Osteoblast (primary cell): Measurements from ENCODE around the gene TLCD5. TPM values are rescaled to one million over a fixed set of nuclear protein-coding genes. Genes with fewer than 3 reads are reported as not detected.
A peak's percentile ranks its signal among the peaks of the same experiment; 100 is the strongest.

Source experiments
- DNase-seq: peaks from one replicate; pipeline ENCODE4 v3.0.0; 2011; ENCODE audit warnings: low spot score, mixed read lengths; ENCODE audit not compliant: insufficient read length; ENCODE audit errors: missing footprints
- H2AFZ ChIP-seq: 2 replicates; pipeline ENCODE4 v1.6.0; 2011; ENCODE audit warnings: mild to moderate bottlenecking, low read length
- H3K27ac ChIP-seq: 2 replicates; pipeline ENCODE4 v1.5.1; 2011; ENCODE audit warnings: mild to moderate bottlenecking, low read depth, low read length, moderate library complexity
- H3K27me3 ChIP-seq: 2 replicates; pipeline ENCODE4 v1.6.0; 2012; ENCODE audit warnings: mild to moderate bottlenecking, control low read depth, inconsistent platforms, low read length, moderate library complexity; ENCODE audit not compliant: insufficient read depth
- H3K36me3 ChIP-seq: 2 replicates; pipeline ENCODE4 v1.5.1; 2011; ENCODE audit warnings: mild to moderate bottlenecking, low read length, control low read depth, moderate library complexity; ENCODE audit not compliant: insufficient read depth
- H3K4me1 ChIP-seq: 2 replicates; pipeline ENCODE4 v1.5.1; 2011; ENCODE audit warnings: mild to moderate bottlenecking, low read length, control low read depth, moderate library complexity; ENCODE audit not compliant: insufficient read depth
- H3K4me2 ChIP-seq: 2 replicates; pipeline ENCODE4 v1.6.0; 2011; ENCODE audit warnings: mild to moderate bottlenecking, low read length; ENCODE audit not compliant: insufficient read depth
- H3K4me3 ChIP-seq: fragments of 200-600 bp; sonication (generic); 3 replicates; pipeline ENCODE4 v1.5.1; 2012; ENCODE audit warnings: mild to moderate bottlenecking, low read length, inconsistent platforms; ENCODE audit not compliant: insufficient read depth
- H3K79me2 ChIP-seq: 2 replicates; pipeline ENCODE4 v1.6.0; 2012; ENCODE audit warnings: mild to moderate bottlenecking, low read length, control low read depth, inconsistent platforms; ENCODE audit not compliant: insufficient read depth
- H3K9me3 ChIP-seq: 2 replicates; pipeline ENCODE4 v1.5.1; 2011; ENCODE audit warnings: low read depth, low read length, control low read depth
- H4K20me1 ChIP-seq: 2 replicates; pipeline ENCODE4 v1.6.0; 2012; ENCODE audit warnings: mild to moderate bottlenecking, low read length, control low read depth; ENCODE audit not compliant: insufficient read depth
- total RNA-seq: library from RNA; depleted of rRNA; stranded (reverse); fragments of >200 nt; gene quantifications from 2 replicates; pipeline ENCODE4 v1.2.3, GENCODE V29; 2012
- TF ChIP-seq, protein P1 (sequence below): IDR thresholded peaks from 2 replicates; pipeline ENCODE4 v1.5.1; 2011; ENCODE audit warnings: mild to moderate bottlenecking, low read depth, low read length, moderate library complexity; ENCODE audit errors: extremely low read depth

Gene TLCD5
- total RNA-seq, 1 donor, result 11.9 TPM

DNA sequence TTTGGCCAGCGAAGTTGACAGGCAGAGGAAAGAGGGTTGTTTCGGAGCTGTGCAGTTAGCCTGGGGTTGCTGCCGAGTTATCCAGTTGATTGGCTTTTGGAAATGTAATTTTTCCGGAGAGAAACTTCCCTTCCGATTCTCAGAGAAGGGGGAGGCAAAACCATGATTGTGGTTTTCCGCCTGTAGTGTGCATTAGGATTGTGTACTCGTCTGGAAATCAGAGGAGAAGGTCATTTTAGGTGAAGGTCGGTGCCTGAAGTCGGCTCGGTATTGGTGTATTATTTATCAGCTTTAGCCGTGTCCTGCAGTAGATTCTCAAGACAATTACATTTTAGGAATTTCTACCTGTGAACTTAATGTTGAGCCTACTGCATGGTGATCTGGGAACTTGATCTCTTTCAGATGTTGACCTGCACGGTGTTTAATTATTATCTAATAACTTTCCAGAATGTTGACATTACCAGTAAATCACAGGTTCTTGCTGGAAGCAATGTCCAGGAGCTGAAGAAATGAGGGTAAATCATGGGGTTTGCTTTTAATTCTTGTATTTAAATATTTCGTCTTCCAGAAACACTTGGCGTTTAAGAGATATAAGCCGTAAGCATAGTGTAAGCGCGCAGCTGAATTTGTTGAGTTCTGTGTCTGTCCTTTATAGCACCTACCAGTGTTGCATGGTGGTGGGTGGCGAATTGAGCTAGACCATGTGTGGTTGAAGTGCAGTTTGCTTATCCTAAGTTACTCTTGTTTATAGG, 12.4 kb downstream of the TLCD5 start:
- TF ChIP-seq, protein P1, sequence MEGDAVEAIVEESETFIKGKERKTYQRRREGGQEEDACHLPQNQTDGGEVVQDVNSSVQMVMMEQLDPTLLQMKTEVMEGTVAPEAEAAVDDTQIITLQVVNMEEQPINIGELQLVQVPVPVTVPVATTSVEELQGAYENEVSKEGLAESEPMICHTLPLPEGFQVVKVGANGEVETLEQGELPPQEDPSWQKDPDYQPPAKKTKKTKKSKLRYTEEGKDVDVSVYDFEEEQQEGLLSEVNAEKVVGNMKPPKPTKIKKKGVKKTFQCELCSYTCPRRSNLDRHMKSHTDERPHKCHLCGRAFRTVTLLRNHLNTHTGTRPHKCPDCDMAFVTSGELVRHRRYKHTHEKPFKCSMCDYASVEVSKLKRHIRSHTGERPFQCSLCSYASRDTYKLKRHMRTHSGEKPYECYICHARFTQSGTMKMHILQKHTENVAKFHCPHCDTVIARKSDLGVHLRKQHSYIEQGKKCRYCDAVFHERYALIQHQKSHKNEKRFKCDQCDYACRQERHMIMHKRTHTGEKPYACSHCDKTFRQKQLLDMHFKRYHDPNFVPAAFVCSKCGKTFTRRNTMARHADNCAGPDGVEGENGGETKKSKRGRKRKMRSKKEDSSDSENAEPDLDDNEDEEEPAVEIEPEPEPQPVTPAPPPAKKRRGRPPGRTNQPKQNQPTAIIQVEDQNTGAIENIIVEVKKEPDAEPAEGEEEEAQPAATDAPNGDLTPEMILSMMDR, result no peak
- H3K4me3 ChIP-seq, result peak overlapping the region; percentile 97
- peaks cover 49% of the 10 kb centered on the region for H3K4me1 ChIP-seq
- H3K27me3 ChIP-seq, result no peaks in the 10 kb centered on the region
- peaks cover 60% of the 10 kb centered on the region for H3K79me2 ChIP-seq
- H3K9me3 ChIP-seq, result no peaks in the 10 kb centered on the region
- peak; percentile 75 for DNase-seq
- H2AFZ ChIP-seq, result peak overlapping the region; percentile 85
- peak overlapping the region; percentile 91 for H3K4me2 ChIP-seq
- no peaks in the 10 kb centered on the region for H3K36me3 ChIP-seq
- H4K20me1 ChIP-seq, result peaks cover 54% of the 10 kb centered on the region
- peak overlapping the region; percentile 89 for H3K27ac ChIP-seq

DNA sequence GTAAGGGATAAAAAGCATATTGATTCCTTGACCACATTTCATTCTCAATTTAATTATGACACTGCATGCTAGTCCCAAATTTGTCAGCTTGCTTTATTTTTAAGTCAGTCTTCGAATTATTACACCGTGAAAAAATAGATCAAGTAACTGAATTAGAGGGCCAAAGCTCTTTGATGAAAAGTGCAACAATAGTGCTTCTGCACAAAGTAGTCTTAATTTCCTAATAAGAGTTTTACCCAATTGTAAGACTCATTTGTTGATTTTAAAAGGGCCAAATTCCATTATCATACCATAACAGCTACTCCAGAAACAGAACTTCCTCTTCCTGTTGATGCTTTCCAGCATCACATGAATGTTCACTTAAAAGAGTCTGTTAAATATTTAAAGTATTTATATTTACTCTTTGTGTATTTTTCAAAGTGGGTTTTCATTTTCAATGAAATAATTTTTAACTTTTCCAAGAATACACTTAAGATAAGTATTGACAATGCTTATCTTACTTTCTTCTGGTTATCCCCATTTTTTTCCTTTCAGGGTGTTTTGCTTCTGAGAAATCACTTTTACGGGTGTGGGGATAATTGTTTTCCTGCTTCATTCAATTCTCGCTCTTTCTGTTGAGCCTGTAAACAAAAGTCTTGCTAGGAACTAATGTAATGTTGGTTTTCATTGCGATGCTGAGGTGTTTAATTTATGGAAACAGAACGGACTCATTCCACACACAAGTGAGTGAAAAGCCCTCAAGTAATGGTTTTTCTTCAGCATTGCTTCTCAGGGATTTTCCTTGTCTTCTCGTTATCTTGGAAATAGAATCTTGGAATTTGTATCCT, 13.2 kb downstream of the TLCD5 start:
- TF ChIP-seq, protein P1, result no peak
- DNase-seq, result peak; percentile 69

DNA sequence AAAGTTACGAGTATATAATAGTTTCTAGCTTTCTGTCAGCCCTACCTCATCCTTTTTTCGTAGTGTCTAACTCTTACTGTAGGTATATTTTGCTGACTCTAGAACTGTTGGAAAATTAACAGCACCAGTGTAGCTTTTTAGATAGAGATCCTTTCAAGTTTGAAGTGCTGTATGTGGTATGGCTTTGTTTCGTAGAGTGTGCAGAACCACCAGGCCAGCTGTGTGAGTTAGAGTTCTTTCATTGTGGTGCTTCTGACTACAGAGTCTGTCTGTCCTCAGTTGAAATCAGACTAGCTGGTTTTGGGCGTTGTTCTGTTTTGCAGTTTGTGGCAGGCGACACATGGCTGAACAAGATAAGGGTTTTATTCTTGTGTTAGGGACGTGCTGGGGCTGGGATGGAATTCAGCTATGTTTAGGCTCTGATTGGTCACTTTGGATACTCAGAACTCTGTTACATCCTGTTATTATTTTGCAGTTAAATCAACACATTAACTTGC, 14.3 kb downstream of the TLCD5 start:
- Histone ChIP-seq H3K4me3 (peak overlapping the region; percentile 64), H3K79me2 (peaks cover 78% of the 10 kb centered on the region), H3K4me2 (peak overlapping the region; percentile 91), H3K9me3 (no peaks in the 10 kb centered on the region), H3K27ac (no peak overlapping the region), H3K36me3 (no peaks in the 10 kb centered on the region), H3K4me1 (peaks cover 46% of the 10 kb centered on the region), H2AFZ (no peak overlapping the region), H3K27me3 (no peaks in the 10 kb centered on the region), H4K20me1 (peaks cover 68% of the 10 kb centered on the region)
- TF ChIP-seq, protein P1, result no peak
- peak; percentile 92 for DNase-seq

More for the DNA sequence above, 13.2 kb downstream of the TLCD5 start:
- Histone ChIP-seq H2AFZ (no peak overlapping the region), H3K4me2 (peak overlapping the region; percentile 91), H3K9me3 (no peaks in the 10 kb centered on the region), H3K27ac (peak overlapping the region; percentile 89), H4K20me1 (peaks cover 57% of the 10 kb centered on the region), H3K4me1 (peaks cover 44% of the 10 kb centered on the region), H3K79me2 (peaks cover 68% of the 10 kb centered on the region), H3K27me3 (no peaks in the 10 kb centered on the region), H3K4me3 (peak overlapping the region; percentile 97), H3K36me3 (no peaks in the 10 kb centered on the region)

DNA sequence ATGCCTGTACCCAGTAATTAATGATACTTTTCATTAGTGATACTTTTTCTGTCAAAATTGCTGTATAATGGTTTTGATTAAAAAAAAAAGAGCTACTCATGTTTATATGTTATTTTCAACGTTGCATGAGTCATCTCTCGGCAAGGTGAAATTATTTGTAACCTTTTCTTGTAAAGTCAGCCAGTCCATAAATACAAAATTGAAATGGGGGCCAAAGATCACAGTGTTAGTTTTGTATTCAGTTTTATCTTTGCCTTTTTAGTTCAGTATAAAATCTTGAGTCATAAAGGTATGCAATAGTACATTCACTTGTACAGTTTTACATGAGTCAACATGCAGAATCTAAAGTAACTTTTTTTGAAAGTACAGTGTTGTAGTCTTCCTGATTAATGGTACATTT, 15.4 kb downstream of the TLCD5 start:
- Histone ChIP-seq H4K20me1 (peaks cover 77% of the 10 kb centered on the region), H3K4me3 (no peak overlapping the region), H3K4me1 (peaks cover 43% of the 10 kb centered on the region), H3K27ac (no peak overlapping the region), H3K79me2 (peaks cover 86% of the 10 kb centered on the region), H3K36me3 (no peaks in the 10 kb centered on the region), H3K9me3 (no peaks in the 10 kb centered on the region), H2AFZ (no peak overlapping the region), H3K4me2 (peak overlapping the region; percentile 91), H3K27me3 (no peaks in the 10 kb centered on the region)
- no peak for DNase-seq
- TF ChIP-seq, protein P1, result no peak
